GM12891 (cell line): ENCODE measurements around the gene MPZL1. TPM values are rescaled to one million over a fixed set of nuclear protein-coding genes. Genes with fewer than 3 reads are reported as not detected.

Experiments
- DNase-seq: peaks from one replicate; pipeline ENCODE4 v3.0.0; 2011; ENCODE audit warnings: low spot score; ENCODE audit not compliant: insufficient read length
- FAIRE-seq: peaks from 2 replicates; lab custom pipeline; 2011; peaks lifted over from hg19 to GRCh38; lab: Jason Lieb, UNC
- PAX5 ChIP-seq: IDR thresholded peaks from 2 replicates; pipeline ENCODE4 v1.6.1; 2011; ENCODE audit warnings: low read length, moderate library complexity, mild to moderate bottlenecking; ENCODE audit not compliant: insufficient read depth, severe bottlenecking
- POLR2A ChIP-seq: IDR thresholded peaks from 2 replicates; pipeline ENCODE4 v1.6.1; 2011; ENCODE audit warnings: low read depth, low read length, control low read depth
- POLR2AphosphoS5 ChIP-seq: IDR thresholded peaks from 2 replicates; pipeline ENCODE4 v1.6.1; 2011; ENCODE audit warnings: low read depth, low read length, control low read depth
- POU2F2 ChIP-seq: IDR thresholded peaks from 2 replicates; pipeline ENCODE4 v1.6.1; 2011; ENCODE audit warnings: low read depth, mild to moderate bottlenecking, control low read depth, low read length, moderate library complexity
- SPI1 ChIP-seq: IDR thresholded peaks from 2 replicates; pipeline ENCODE4 v1.6.1; 2011; ENCODE audit warnings: low read depth, low read length, control low read depth
- TAF1 ChIP-seq: IDR thresholded peaks from 2 replicates; pipeline ENCODE4 v1.6.1; 2011; ENCODE audit warnings: low read depth, low read length, control low read depth
- polyA plus RNA-seq: library from polyadenylated mRNA; unstranded; fragments of >200 nt; gene quantifications from one replicate; pipeline ENCODE4 v1.2.1, GENCODE V29; 2012; ENCODE audit warnings: low read depth, missing spikeins, inconsistent platforms; ENCODE audit not compliant: missing spikeins

MPZL1 gene
- polyA plus RNA-seq = 15.6 TPM

DNA sequence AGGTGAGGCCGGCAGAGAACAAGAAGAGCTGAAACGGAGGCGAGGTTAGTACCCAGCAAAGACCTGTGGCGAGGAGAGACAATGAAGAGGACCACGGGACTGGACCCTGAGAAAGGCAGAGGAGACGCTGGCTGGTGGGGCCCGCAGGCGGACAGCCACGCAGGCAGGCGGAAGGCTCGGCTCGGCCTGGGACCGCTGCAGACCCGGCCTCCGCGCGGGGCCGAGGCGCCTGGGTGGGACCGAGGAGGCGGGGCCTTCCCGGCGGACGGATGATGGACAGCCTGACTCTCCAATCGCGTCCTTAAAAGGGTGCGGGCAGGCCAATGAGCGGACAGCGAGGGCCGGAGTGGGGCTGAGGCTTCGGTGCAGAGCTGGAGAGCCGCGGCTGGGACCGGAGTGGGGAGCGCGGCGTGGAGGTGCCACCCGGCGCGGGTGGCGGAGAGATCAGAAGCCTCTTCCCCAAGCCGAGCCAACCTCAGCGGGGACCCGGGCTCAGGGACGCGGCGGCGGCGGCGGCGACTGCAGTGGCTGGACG lies at the start of gene MPZL1:
Gene MPZL1 (plus strand): TSS at position 366 of the 535 bp plus-strand sequence. CDS start 170 bp downstream, outside the sequence.
- DNase-seq = peak; percentile 95
- FAIRE-seq = peak; percentile 94
- TF ChIP-seq POLR2A (no peak), POLR2AphosphoS5 (no peak; the same call in 1 of the 2 replicates), POU2F2 (no peak), PAX5 (no peak), TAF1 (no peak), SPI1 (no peak)

DNA sequence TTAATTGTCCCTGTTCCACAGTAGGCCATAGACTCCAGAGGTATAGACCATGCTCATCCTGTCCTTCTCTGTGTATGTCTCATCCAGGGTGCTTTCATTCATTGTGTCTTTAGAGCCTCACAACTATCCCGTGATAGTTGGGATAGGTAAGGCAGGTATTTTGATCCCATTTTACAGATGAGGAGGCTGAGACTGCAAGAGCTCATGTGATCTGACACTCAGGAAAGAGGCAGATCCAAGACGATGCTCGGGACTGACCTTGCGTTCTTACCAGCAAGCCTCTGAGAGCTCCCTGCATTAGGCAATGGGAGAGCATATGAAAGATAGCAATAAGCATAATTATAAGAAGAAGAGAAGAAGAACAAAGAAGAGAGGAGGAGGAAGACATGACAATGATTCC lies 49.0 kb upstream of the MPZL1 start:
- DNase-seq = no peak
- FAIRE-seq = no peak
- no peak for TF ChIP-seq POU2F2
- no peak for TF ChIP-seq POLR2AphosphoS5
- no peak for TF ChIP-seq TAF1
- no peak for TF ChIP-seq POLR2A
- TF ChIP-seq PAX5 = no peak
- no peak for TF ChIP-seq SPI1

DNA sequence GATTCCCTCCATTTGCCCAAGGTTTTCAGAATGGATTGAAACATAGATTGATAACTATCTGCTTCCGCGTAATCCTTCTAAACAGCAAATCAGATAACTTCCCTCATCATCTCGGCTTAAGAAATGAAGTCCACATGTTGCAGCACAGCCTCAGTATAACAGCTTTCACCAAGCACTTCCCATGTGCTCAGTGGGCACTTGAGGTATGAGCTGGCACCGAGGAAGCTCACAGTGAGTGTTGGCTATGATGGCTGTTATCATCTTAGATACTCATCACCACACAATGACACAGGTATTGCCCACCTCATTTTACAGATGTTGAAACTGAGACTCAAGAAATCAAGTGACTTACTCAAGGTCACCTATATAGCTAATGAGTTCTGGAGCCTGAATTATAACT lies 48.5 kb upstream of the MPZL1 start:
- no peak for DNase-seq
- no peak for FAIRE-seq
- TF ChIP-seq POLR2A = no peak
- no peak for TF ChIP-seq PAX5
- TF ChIP-seq SPI1 = no peak
- no peak for TF ChIP-seq POLR2AphosphoS5
- no peak for TF ChIP-seq POU2F2
- no peak for TF ChIP-seq TAF1

DNA sequence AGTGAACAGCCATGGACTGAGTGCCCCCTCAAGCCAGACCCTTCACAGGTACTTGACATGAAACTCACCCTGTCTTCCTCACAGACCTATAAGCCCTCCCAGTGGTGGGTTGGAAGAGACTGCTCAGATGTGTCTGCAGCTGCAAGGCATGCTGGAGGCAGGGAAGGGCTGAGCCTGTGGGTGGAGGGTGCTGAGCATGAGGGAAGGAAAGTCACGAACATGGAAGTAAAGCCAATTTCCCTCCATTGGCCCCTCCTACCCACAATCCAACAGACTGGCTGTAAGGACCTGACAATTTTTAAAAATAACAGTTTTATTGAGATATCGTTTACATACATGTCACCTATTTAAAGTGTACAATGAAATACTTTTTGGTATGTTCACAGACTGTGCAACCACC lies 47.6 kb upstream of the MPZL1 start:
- TF ChIP-seq TAF1 (no peak), POU2F2 (no peak), PAX5 (no peak), POLR2AphosphoS5 (no peak), SPI1 (no peak), POLR2A (no peak)
- DNase-seq (no peak), FAIRE-seq (peak; percentile 16)

DNA sequence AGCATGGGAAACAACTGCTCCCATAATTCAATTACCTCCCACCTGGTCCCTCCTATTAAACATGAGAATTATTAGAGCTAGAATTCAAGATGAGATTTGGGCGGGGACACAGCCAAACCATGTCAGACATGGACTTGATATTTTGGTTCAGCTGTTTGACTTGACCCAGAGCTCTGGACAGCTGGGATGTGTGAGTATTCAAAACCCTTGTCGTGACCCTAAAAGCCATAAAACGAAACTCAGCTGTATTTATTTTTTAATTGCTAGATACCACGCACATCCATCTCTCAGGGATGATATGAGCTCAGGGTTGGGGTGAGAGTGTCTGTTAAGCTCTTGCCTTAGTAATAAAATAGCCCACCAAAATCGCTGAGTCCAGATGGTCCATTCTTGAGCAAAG lies 46.3 kb upstream of the MPZL1 start:
- FAIRE-seq = no peak
- no peak for TF ChIP-seq POU2F2
- DNase-seq = no peak

DNA sequence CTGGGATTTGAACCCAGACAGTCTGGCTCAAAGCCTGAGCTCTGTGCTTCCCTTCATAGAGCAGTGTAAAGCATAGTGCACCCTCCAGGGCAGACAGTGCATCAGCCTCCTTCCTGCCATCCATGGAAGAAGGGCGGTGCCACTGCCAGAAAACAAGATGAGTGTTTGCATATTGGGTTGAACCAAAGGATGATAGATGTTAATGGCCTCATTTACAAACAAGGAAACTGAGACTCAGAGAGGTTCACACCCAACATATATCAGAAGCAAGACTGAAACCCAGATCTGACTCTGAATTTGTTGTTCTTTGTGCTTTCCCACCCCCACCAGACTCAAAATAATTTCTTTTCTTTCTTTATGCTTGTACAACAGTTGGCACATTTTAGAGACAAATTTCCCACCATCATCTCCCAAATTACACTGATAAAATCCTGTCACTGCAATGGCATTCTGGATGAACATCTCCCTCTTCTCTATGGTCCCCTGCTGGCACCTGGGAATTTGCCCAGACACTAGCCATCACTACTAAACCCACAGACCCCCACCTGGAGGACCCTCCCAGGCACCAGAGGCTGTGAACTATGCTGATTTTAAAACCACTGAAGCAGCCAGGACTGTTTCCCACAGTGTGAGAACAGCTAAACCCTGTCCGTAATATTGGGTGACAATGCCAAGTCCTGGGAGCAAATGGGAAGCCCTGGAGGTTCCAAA lies 45.4 kb upstream of the MPZL1 start:
- FAIRE-seq = peak; percentile 62
- no peak for TF ChIP-seq POLR2AphosphoS5
- peak; percentile 87 for TF ChIP-seq POU2F2
- DNase-seq = no peak

DNA sequence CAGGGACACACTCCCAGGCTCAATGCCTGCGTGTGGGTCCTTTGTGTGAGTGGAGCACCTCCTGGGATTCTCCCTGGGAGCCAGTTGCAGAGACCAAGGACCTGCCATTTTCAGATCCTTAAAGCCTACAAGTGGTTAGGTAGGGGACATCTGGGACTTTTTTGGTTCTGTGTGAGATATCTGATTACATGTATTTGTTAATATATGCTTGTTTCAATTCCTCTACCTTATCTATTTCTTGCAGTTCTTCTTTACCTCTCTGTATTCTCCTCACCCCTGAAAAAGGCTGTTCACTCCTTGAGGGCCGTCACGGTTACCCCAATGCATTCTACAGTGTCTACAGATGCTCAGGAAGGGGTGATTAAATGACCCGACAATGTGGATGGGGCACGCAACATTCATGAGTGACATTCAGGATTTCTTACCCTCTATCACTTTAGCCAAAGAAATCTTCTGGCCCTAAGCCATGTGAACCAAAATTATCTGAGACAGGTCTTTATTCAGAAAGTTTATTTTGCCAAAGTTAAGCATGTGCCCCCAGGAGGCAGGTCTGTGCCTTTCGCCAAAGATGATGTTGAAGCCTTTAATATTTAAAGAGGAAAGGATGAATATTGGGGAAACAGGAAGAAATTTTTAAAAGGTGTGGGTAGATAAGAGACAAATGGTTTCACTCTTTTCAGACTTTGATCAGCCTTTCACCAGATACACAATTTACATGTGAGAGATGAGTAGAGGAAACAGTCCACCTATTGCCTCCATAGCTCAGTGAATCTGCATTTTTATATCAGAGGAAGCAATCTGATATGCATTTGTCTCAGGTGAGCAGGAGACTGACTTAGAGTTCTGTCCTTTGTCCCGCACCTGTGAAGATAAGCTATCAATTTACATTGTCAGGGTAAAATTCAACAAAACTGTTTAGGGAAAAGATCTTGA lies 44.6 kb upstream of the MPZL1 start:
- no peak for DNase-seq
- peak; percentile 31 for FAIRE-seq
- TF ChIP-seq POU2F2 = no peak
- no peak for TF ChIP-seq POLR2A
- no peak for TF ChIP-seq TAF1
- peak; percentile 69 for TF ChIP-seq SPI1

DNA sequence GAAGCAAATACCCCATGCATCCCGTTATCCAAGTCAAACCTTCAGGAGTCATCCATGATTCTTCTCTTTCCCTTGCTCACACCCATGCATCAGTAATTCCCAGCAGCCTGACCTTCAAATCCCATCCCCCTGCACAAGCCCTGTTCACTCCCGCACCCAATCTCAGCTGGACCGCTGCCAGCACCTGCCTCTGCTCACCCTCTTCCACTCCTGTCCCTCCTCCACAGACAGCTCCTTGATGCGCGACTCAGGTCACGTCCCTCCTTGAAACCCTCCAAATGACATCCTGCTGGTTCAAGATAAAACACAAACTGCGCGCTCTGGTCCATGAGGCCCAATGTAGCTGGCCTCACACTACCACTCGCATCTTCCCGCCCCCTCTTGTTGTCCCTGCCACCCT lies 43.4 kb upstream of the MPZL1 start:
- FAIRE-seq (no peak), DNase-seq (no peak)
- TF ChIP-seq TAF1 (no peak), POLR2AphosphoS5 (no peak), SPI1 (no peak), PAX5 (no peak), POU2F2 (no peak), POLR2A (no peak)

DNA sequence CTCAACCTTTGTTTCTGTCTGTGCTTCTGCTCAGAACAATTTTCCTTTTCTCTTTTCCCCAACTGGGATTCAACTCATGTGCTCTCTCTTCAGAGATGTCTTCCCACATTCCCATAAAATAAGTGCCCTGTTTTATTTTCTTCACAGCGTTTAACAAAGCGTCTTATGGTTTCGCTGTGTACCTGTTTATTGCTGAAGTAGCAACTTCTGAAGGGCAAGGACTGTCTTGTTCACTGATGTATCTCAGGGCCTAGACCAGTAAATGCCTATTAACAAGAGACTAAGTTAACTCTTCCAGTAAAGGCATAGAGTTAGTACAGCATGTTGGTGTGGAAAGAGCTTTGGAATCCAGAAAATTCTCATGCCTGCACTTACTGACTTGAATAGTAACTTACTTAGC lies 42.9 kb upstream of the MPZL1 start:
- FAIRE-seq (no peak), DNase-seq (no peak)
- no peak for TF ChIP-seq PAX5
- TF ChIP-seq POU2F2 = no peak
- TF ChIP-seq SPI1 = no peak
- no peak for TF ChIP-seq POLR2AphosphoS5
- no peak for TF ChIP-seq POLR2A
- TF ChIP-seq TAF1 = no peak
